ENCODE results near the gene LY86. TPM values are rescaled to one million over a fixed set of nuclear protein-coding genes. Genes with fewer than 3 reads are reported as not detected.

LY86 gene
- total RNA-seq, 4 donors from 2014 or later: 1.2 to 1.8 (median 1.3) TPM

- Histone ChIP-seq H3K4me1 (no peaks in the 10 kb centered on the region), H3K27ac (replicated peaks in 1 of 4) (no peak overlapping the region), H3K27me3 (peaks cover 0 to 4% (median 0%) of the 10 kb centered on the region in 4 donors), H3K4me3 (no peak overlapping the region), H3K9me3 (no peaks in the 10 kb centered on the region), H3K36me3 (no peaks in the 10 kb centered on the region)
- 64% methylated on average over 7 of the region's 7 CpGs for WGBS
- TF ChIP-seq POLR2AphosphoS5 (IDR thresholded peaks at IDR 0.05) (no peak), EP300 (IDR thresholded peaks at IDR 0.05) (no peak), POLR2A (IDR thresholded peaks at IDR 0.05; ENCODE audit: low read depth) (no peak), CTCF (IDR thresholded peaks at IDR 0.05) (no peak)
- DNase-seq (ENCODE audit: extremely low spot score): no peak
- intact Hi-C loops (cut with DNase I): no loop called here
These were observed 28.1 kb downstream of the LY86 start for GRCh38 chr6:6616656-6617055.

- H3K36me3 ChIP-seq: no peaks in the 10 kb centered on the region
- H3K4me3 ChIP-seq: no peak overlapping the region
- intact Hi-C loops (cut with DNase I): no loop called here
- no peak for TF ChIP-seq POLR2A (IDR thresholded peaks at IDR 0.05; ENCODE audit: low read depth)
- no peak for TF ChIP-seq POLR2AphosphoS5 (IDR thresholded peaks at IDR 0.05)
- no peak for TF ChIP-seq EP300 (IDR thresholded peaks at IDR 0.05)
- no peak for TF ChIP-seq CTCF (IDR thresholded peaks at IDR 0.05)
- H3K27ac ChIP-seq (replicated peaks in 1 of 4): no peak overlapping the region
- H3K27me3 ChIP-seq: peaks cover 0 to 6% (median 0%) of the 10 kb centered on the region in 4 donors
- no peaks in the 10 kb centered on the region for H3K9me3 ChIP-seq
- no peak for DNase-seq (ENCODE audit: extremely low spot score)
- 76% methylated on average over 8 of the region's 8 CpGs for WGBS
- H3K4me1 ChIP-seq: peaks cover 0 to 10% (median 0%) of the 10 kb centered on the region in 4 donors
These were observed 30.7 kb downstream of the LY86 start for GRCh38 chr6:6619021-6619794.

- intact Hi-C loops (cut with DNase I): no loop called here
- Histone ChIP-seq H3K36me3 (no peaks in the 10 kb centered on the region), H3K4me3 (no peak overlapping the region), H3K27ac (replicated peaks in 1 of 4) (no peak overlapping the region), H3K9me3 (no peaks in the 10 kb centered on the region), H3K27me3 (peaks cover 0 to 6% (median 0%) of the 10 kb centered on the region in 4 donors), H3K4me1 (peaks cover 0 to 10% (median 0%) of the 10 kb centered on the region in 4 donors)
- TF ChIP-seq POLR2A (IDR thresholded peaks at IDR 0.05; ENCODE audit: low read depth) (no peak), EP300 (IDR thresholded peaks at IDR 0.05) (no peak), CTCF (IDR thresholded peaks at IDR 0.05) (no peak), POLR2AphosphoS5 (IDR thresholded peaks at IDR 0.05) (no peak)
- 82% methylated on average over 9 of the region's 9 CpGs for WGBS
- DNase-seq (ENCODE audit: extremely low spot score): no peak
These were observed 32.4 kb downstream of the LY86 start for GRCh38 chr6:6620766-6621425.

- no peak for DNase-seq (ENCODE audit: extremely low spot score)
- WGBS: 82% methylated on average over 1 of the region's 1 CpG
These were observed 34.0 kb downstream of the LY86 start for GRCh38 chr6:6622501-6622900.

More at GRCh38 chr6:6622501-6622900, 34.0 kb downstream of the LY86 start:
- Histone ChIP-seq H3K36me3 (no peaks in the 10 kb centered on the region), H3K27ac (replicated peaks in 1 of 4) (no peak overlapping the region), H3K4me3 (no peak overlapping the region), H3K4me1 (peaks cover 0 to 10% (median 0%) of the 10 kb centered on the region in 4 donors), H3K9me3 (no peaks in the 10 kb centered on the region), H3K27me3 (peaks cover 0 to 6% (median 0%) of the 10 kb centered on the region in 4 donors)
- TF ChIP-seq CTCF (IDR thresholded peaks at IDR 0.05) (no peak), POLR2AphosphoS5 (IDR thresholded peaks at IDR 0.05) (no peak), EP300 (IDR thresholded peaks at IDR 0.05) (no peak), POLR2A (IDR thresholded peaks at IDR 0.05; ENCODE audit: low read depth) (no peak)
- intact Hi-C loops (cut with DNase I): no loop called here
